PC-9 (cell line): ENCODE results near the gene PBXIP1. TPM values are rescaled to one million over a fixed set of nuclear protein-coding genes. Genes with fewer than 3 reads are reported as not detected.

Experiments
- BruUV-seq: library from RNA; stranded (reverse); fragments of 400-500 nt; replicated peaks from 2 replicates; lab custom pipeline; 2021; lab: Mats Ljungman, UMichigan
- CTCF ChIA-PET: fragments of 300-600 bp; sonication (Branson Sonifier 250); formaldehyde crosslinking; loops from one replicate; lab custom pipeline; 2022; ENCODE audit warnings: antibody characterized with exemption; lab: Charles Lee
- POLR2A ChIA-PET: fragments of 300-600 bp; sonication (Branson Sonifier 250); formaldehyde crosslinking; loops from one replicate; lab custom pipeline; 2022; ENCODE audit warnings: antibody characterized with exemption; ENCODE audit not compliant: unreplicated experiment; lab: Charles Lee
- DNase-seq, 2 experiments: peaks; one replicate each; pipeline versions ENCODE4 v3.0.0 to v3.0.0-alpha.2; 2015 to 2022; ENCODE audit warnings: mixed read lengths in 1 of 2
- H2AFZ ChIP-seq: fragments of 200-600 bp; sonication (generic); 2 replicates; pipeline ENCODE4 v1.8.1; 2017; ENCODE audit warnings: antibody characterized with exemption
- H3F3A ChIP-seq: fragments of 200-600 bp; sonication (generic); 2 replicates; pipeline ENCODE4 v1.8.1; 2017; ENCODE audit warnings: antibody characterized with exemption, mild to moderate bottlenecking, low read depth; ENCODE audit not compliant: insufficient read depth
- H3K27ac ChIP-seq: fragments of 200-600 bp; sonication (generic); 2 replicates; pipeline ENCODE4 v1.6.1; 2016; ENCODE audit warnings: mixed run types
- H3K27me3 ChIP-seq: fragments of 200-600 bp; sonication (generic); 2 replicates; pipeline ENCODE4 v1.6.1; 2016; ENCODE audit warnings: low read depth, mixed run types; ENCODE audit not compliant: insufficient read depth
- H3K36me3 ChIP-seq: fragments of 200-600 bp; sonication (generic); 2 replicates; pipeline ENCODE4 v1.6.1; 2016; ENCODE audit warnings: low read depth, mixed run types
- H3K4me1 ChIP-seq: fragments of 200-600 bp; sonication (generic); replicated peaks from 2 replicates; pipeline ENCODE4 v1.6.1; 2016; ENCODE audit warnings: mixed run types; ENCODE audit not compliant: insufficient read depth
- H3K4me2 ChIP-seq: fragments of 200-600 bp; sonication (generic); 2 replicates; pipeline ENCODE4 v1.6.1; 2017; ENCODE audit warnings: mixed run types
- H3K4me3 ChIP-seq: fragments of 200-600 bp; sonication (generic); 2 replicates; pipeline ENCODE4 v1.6.1; 2016; ENCODE audit warnings: mixed run types
- H3K79me2 ChIP-seq: fragments of 200-600 bp; sonication (generic); 2 replicates; pipeline ENCODE4 v1.6.1; 2017; ENCODE audit warnings: low read depth, mixed run types
- H3K9me2 ChIP-seq: fragments of 200-600 bp; sonication (generic); 2 replicates; pipeline ENCODE4 v1.8.1; 2017; ENCODE audit warnings: mild to moderate bottlenecking; ENCODE audit not compliant: insufficient read depth
- H3K9me3 ChIP-seq: fragments of 200-600 bp; sonication (generic); 2 replicates; pipeline ENCODE4 v1.8.1; 2016; ENCODE audit warnings: low read depth; ENCODE audit not compliant: insufficient read depth
- H4K20me1 ChIP-seq: fragments of 200-600 bp; sonication (generic); 2 replicates; pipeline ENCODE4 v1.8.1; 2017; ENCODE audit not compliant: insufficient read depth
- CTCF ChIP-seq: fragments of 200-600 bp; sonication (generic); conservative IDR thresholded peaks from 2 replicates; pipeline ENCODE4 v1.6.1; 2017; ENCODE audit warnings: mixed run types, antibody characterized with exemption, mild to moderate bottlenecking, moderate library complexity
- EZH2 ChIP-seq: fragments of 200-600 bp; sonication (generic); IDR thresholded peaks from 2 replicates; pipeline ENCODE4 v1.8.0; 2017; ENCODE audit warnings: antibody characterized with exemption, low read depth
- intact Hi-C: fragments of 100-400 bp; cut with micrococcal nuclease; formaldehyde crosslinking; loops from one replicate; pipeline ENCODE4 v1.10.0; 2022; ENCODE audit not compliant: unreplicated experiment
- total RNA-seq: library from RNA; stranded (reverse); gene quantifications from 2 replicates; pipeline ENCODE4 v1.2.3, GENCODE V29; 2021

PBXIP1 gene
- total RNA-seq, 1 experiment from 2014 or later = 40.2 TPM

- Histone ChIP-seq H3F3A (no peaks in the 10 kb centered on the region), H3K79me2 (no peaks in the 10 kb centered on the region), H3K27me3 (peaks cover 63% of the 10 kb centered on the region), H3K4me3 (no peak overlapping the region), H3K4me2 (no peak overlapping the region), H4K20me1 (no peaks in the 10 kb centered on the region), H3K27ac (no peak overlapping the region), H3K9me2 (no peaks in the 10 kb centered on the region), H3K9me3 (no peaks in the 10 kb centered on the region), H2AFZ (no peak overlapping the region), H3K36me3 (no peaks in the 10 kb centered on the region), H3K4me1 (no peaks in the 10 kb centered on the region)
- no TSS peak for BruUV-seq
- intact Hi-C loops = no loop called here
- ChIA-PET POLR2A (no interaction called here), CTCF (no interaction called here)
- no peak for DNase-seq
- TF ChIP-seq EZH2 (no peak), CTCF (no peak)
Measured at GRCh38 chr1:154913273-154913672, 42.6 kb downstream of the PBXIP1 start.

GRCh38 chr1:154912755-154913154 lies 43.1 kb downstream of the PBXIP1 start:
- TF ChIP-seq EZH2 = no peak
- no peak for TF ChIP-seq CTCF
- Histone ChIP-seq H3K36me3 (no peaks in the 10 kb centered on the region), H3K9me2 (no peaks in the 10 kb centered on the region), H3K27ac (no peak overlapping the region), H3K4me1 (no peaks in the 10 kb centered on the region), H3K79me2 (no peaks in the 10 kb centered on the region), H3K4me3 (no peak overlapping the region), H3F3A (no peaks in the 10 kb centered on the region), H4K20me1 (no peaks in the 10 kb centered on the region), H3K4me2 (no peak overlapping the region), H2AFZ (no peak overlapping the region), H3K9me3 (no peaks in the 10 kb centered on the region), H3K27me3 (peaks cover 67% of the 10 kb centered on the region)
- no TSS peak for BruUV-seq
- DNase-seq = no peak
- ChIA-PET POLR2A (interaction anchor here (0.6 kb wide), 1 partner anchor 15 kb away, joined by 4 read pairs; no protein-coding TSS in a partner anchor), CTCF (no interaction called here)
- intact Hi-C loops = no loop called here

- Histone ChIP-seq H2AFZ (no peak overlapping the region), H3K4me1 (no peaks in the 10 kb centered on the region), H3K27me3 (peaks cover 67% of the 10 kb centered on the region), H3F3A (no peaks in the 10 kb centered on the region), H3K36me3 (no peaks in the 10 kb centered on the region), H3K79me2 (no peaks in the 10 kb centered on the region), H3K4me3 (no peak overlapping the region), H3K9me3 (no peaks in the 10 kb centered on the region), H3K9me2 (no peaks in the 10 kb centered on the region), H3K27ac (no peak overlapping the region), H4K20me1 (no peaks in the 10 kb centered on the region), H3K4me2 (no peak overlapping the region)
- ChIA-PET POLR2A (no interaction called here), CTCF (no interaction called here)
- DNase-seq = no peak
- intact Hi-C loops = no loop called here
- TF ChIP-seq EZH2 = no peak
- TF ChIP-seq CTCF = no peak
- BruUV-seq = no TSS peak
Measured at GRCh38 chr1:154911691-154912550, 44.0 kb downstream of the PBXIP1 start.
